Neural cell (in vitro differentiated cells): ENCODE results near the gene LPAR1. TPM values are rescaled to one million over a fixed set of nuclear protein-coding genes. Genes with fewer than 3 reads are reported as not detected.

Source experiments
- H2AFZ ChIP-seq: fragments of 200-600, 300-800 bp; sonication (generic), shearing (Covaris generic); 2 replicates; pipeline ENCODE4 v1.6.0; 2014; ENCODE audit warnings: low read depth, mild to moderate bottlenecking, antibody characterized with exemption, low read length, moderate library complexity
- H3F3A ChIP-seq: fragments of 200-600 bp; shearing (Covaris generic); 2 replicates; pipeline ENCODE4 v1.6.1; 2016; ENCODE audit warnings: mild to moderate bottlenecking, moderate library complexity, mixed read lengths, antibody characterized with exemption, low read length; ENCODE audit not compliant: insufficient read depth, poor library complexity, severe bottlenecking
- H3K27ac ChIP-seq: fragments of 200-600, 300-800 bp; sonication (generic), shearing (Covaris generic); 2 replicates; pipeline ENCODE4 v1.5.1; 2014; ENCODE audit warnings: mild to moderate bottlenecking, low read length, moderate library complexity
- H3K27me3 ChIP-seq: fragments of 300-800, 200-600 bp; sonication (generic), shearing (Covaris generic); 2 replicates; pipeline ENCODE4 v1.6.0; 2014; ENCODE audit warnings: mild to moderate bottlenecking, low read depth, low read length, moderate library complexity; ENCODE audit not compliant: insufficient read depth
- H3K36me3 ChIP-seq: fragments of 300-800, 200-600 bp; sonication (generic), shearing (Covaris generic); 2 replicates; pipeline ENCODE4 v1.5.1; 2014; ENCODE audit warnings: mild to moderate bottlenecking, antibody characterized with exemption, low read length, moderate library complexity; ENCODE audit not compliant: insufficient read depth
- H3K4me2 ChIP-seq: fragments of 300-800, 200-600 bp; sonication (generic), shearing (Covaris generic); 2 replicates; pipeline ENCODE4 v1.6.0; 2014; ENCODE audit warnings: mild to moderate bottlenecking, low read length
- H3K4me3 ChIP-seq: fragments of 300-800, 200-600 bp; sonication (generic), shearing (Covaris generic); 2 replicates; pipeline ENCODE4 v1.5.1; 2014; ENCODE audit warnings: mild to moderate bottlenecking, low read length, moderate library complexity
- H3K79me2 ChIP-seq: fragments of 200-600 bp; shearing (Covaris generic); replicated peaks from 2 replicates; pipeline ENCODE4 v1.6.0; 2014; ENCODE audit warnings: mild to moderate bottlenecking, low read length, moderate library complexity; ENCODE audit not compliant: insufficient read depth
- H3K9ac ChIP-seq: fragments of 300-800, 200-600 bp; sonication (generic), shearing (Covaris generic); 2 replicates; pipeline ENCODE4 v1.6.1; 2016; ENCODE audit warnings: mild to moderate bottlenecking, low read length, mixed read lengths
- H3K9me2 ChIP-seq: fragments of 200-600 bp; shearing (Covaris generic); 2 replicates; pipeline ENCODE4 v1.6.1; 2016; ENCODE audit warnings: mild to moderate bottlenecking, low read length, mixed read lengths; ENCODE audit not compliant: insufficient read depth
- H3K9me3 ChIP-seq: fragments of 200-600, 300-800 bp; sonication (generic), shearing (Covaris generic); 2 replicates; pipeline ENCODE4 v1.6.1; 2016; ENCODE audit warnings: mild to moderate bottlenecking, mixed run types, low read length, moderate library complexity, mixed read lengths
- H4K20me1 ChIP-seq: fragments of 200-600 bp; shearing (Covaris generic); 2 replicates; pipeline ENCODE4 v1.6.1; 2016; ENCODE audit warnings: mild to moderate bottlenecking, mixed run types; ENCODE audit not compliant: insufficient read depth
- EP300 ChIP-seq: fragments of 450-650 bp; conservative IDR thresholded peaks from 2 replicates; pipeline ENCODE4 v1.6.1; 2014; ENCODE audit warnings: antibody characterized with exemption, mild to moderate bottlenecking, moderate library complexity; ENCODE audit not compliant: poor library complexity, severe bottlenecking
- EZH2 ChIP-seq: fragments of 200-600, 300-800 bp; shearing (Covaris generic), sonication (generic); IDR thresholded peaks from 2 replicates; pipeline ENCODE4 v1.6.1; 2014; ENCODE audit warnings: antibody characterized with exemption, low read length, borderline replicate concordance, mild to moderate bottlenecking; ENCODE audit not compliant: insufficient read depth, poor library complexity, severe bottlenecking
- MXI1 ChIP-seq: fragments of 450-650 bp; conservative IDR thresholded peaks from 2 replicates; pipeline ENCODE4 v1.6.1; 2014; ENCODE audit warnings: antibody characterized with exemption, mild to moderate bottlenecking; ENCODE audit not compliant: poor library complexity, severe bottlenecking
- POLR2AphosphoS5 ChIP-seq: IDR thresholded peaks from 2 replicates; pipeline ENCODE4 v1.6.1; 2012
- RAD21 ChIP-seq: fragments of 450-650 bp; conservative IDR thresholded peaks from 2 replicates; pipeline ENCODE4 v1.6.1; 2014; ENCODE audit warnings: antibody characterized with exemption, mild to moderate bottlenecking, moderate library complexity
- REST ChIP-seq: IDR thresholded peaks from 2 replicates; pipeline ENCODE4 v1.6.1; 2012; ENCODE audit warnings: borderline replicate concordance
- SMC3 ChIP-seq: fragments of 450-650 bp; conservative IDR thresholded peaks from 2 replicates; pipeline ENCODE4 v1.6.1; 2014; ENCODE audit warnings: antibody characterized with exemption, mild to moderate bottlenecking, moderate library complexity; ENCODE audit not compliant: poor library complexity
- TAF1 ChIP-seq: IDR thresholded peaks from 2 replicates; pipeline ENCODE4 v1.6.1; 2012; ENCODE audit warnings: low read depth
- polyA plus RNA-seq: library from polyadenylated mRNA; depleted of rRNA; stranded (reverse); fragments of >200 nt; gene quantifications from 2 replicates; pipeline ENCODE4 v1.2.3, GENCODE V29; 2014
- TF ChIP-seq, protein P1 (sequence below): fragments of 450-650 bp; IDR thresholded peaks from 2 replicates; pipeline ENCODE4 v1.5.1; 2014; ENCODE audit warnings: antibody characterized with exemption, mild to moderate bottlenecking, moderate library complexity; ENCODE audit not compliant: poor library complexity, severe bottlenecking

LPAR1 gene
- polyA plus RNA-seq, 1 donor from 2014 or later = 0.54 TPM

GRCh38 chr9:111005746-111006470, 32.4 kb downstream of the LPAR1 start:
- Histone ChIP-seq H3K4me2 (no peak overlapping the region), H3K4me3 (no peak overlapping the region), H2AFZ (no peak overlapping the region), H3K9ac (no peak overlapping the region), H3F3A (no peaks in the 10 kb centered on the region), H3K36me3 (no peaks in the 10 kb centered on the region), H3K27ac (no peak overlapping the region), H3K27me3 (no peaks in the 10 kb centered on the region), H4K20me1 (no peaks in the 10 kb centered on the region), H3K79me2 (no peaks in the 10 kb centered on the region), H3K9me2 (no peaks in the 10 kb centered on the region), H3K9me3 (no peaks in the 10 kb centered on the region)
- TF ChIP-seq REST (no peak), SMC3 (no peak), EZH2 (no peak), RAD21 (no peak), TAF1 (no peak), POLR2AphosphoS5 (no peak)
- TF ChIP-seq, protein P1, sequence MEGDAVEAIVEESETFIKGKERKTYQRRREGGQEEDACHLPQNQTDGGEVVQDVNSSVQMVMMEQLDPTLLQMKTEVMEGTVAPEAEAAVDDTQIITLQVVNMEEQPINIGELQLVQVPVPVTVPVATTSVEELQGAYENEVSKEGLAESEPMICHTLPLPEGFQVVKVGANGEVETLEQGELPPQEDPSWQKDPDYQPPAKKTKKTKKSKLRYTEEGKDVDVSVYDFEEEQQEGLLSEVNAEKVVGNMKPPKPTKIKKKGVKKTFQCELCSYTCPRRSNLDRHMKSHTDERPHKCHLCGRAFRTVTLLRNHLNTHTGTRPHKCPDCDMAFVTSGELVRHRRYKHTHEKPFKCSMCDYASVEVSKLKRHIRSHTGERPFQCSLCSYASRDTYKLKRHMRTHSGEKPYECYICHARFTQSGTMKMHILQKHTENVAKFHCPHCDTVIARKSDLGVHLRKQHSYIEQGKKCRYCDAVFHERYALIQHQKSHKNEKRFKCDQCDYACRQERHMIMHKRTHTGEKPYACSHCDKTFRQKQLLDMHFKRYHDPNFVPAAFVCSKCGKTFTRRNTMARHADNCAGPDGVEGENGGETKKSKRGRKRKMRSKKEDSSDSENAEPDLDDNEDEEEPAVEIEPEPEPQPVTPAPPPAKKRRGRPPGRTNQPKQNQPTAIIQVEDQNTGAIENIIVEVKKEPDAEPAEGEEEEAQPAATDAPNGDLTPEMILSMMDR = no peak

GRCh38 chr9:111004936-111005335, 33.3 kb downstream of the LPAR1 start:
- Histone ChIP-seq H2AFZ (no peak overlapping the region), H3K9me3 (no peaks in the 10 kb centered on the region), H4K20me1 (no peaks in the 10 kb centered on the region), H3K9me2 (no peaks in the 10 kb centered on the region), H3K27ac (no peak overlapping the region), H3K79me2 (no peaks in the 10 kb centered on the region), H3K27me3 (no peaks in the 10 kb centered on the region), H3K9ac (no peak overlapping the region), H3K36me3 (no peaks in the 10 kb centered on the region), H3F3A (no peaks in the 10 kb centered on the region), H3K4me2 (no peak overlapping the region), H3K4me3 (no peak overlapping the region)
- TF ChIP-seq REST (no peak), SMC3 (no peak), MXI1 (no peak), POLR2AphosphoS5 (no peak), RAD21 (no peak), EP300 (no peak), EZH2 (no peak), TAF1 (no peak)
- TF ChIP-seq, protein P1 = no peak
